Forelimb muscle (tissue), 1 donor: ENCODE measurements around the gene PTPRA. TPM values are rescaled to one million over a fixed set of nuclear protein-coding genes. Genes with fewer than 3 reads are reported as not detected.

Experiments used
- DNase-seq: peaks from one replicate; pipeline ENCODE4 v3.0.0-alpha.2; 2013; ENCODE audit warnings: low read depth
- polyA plus RNA-seq: library from polyadenylated mRNA; unstranded; fragments of 120-200 nt; gene quantifications from one replicate; pipeline ENCODE4 v1.2.1, GENCODE V29; 2013; ENCODE audit not compliant: insufficient read length

Gene PTPRA
- polyA plus RNA-seq, 1 donor: 38.4 TPM

DNA sequence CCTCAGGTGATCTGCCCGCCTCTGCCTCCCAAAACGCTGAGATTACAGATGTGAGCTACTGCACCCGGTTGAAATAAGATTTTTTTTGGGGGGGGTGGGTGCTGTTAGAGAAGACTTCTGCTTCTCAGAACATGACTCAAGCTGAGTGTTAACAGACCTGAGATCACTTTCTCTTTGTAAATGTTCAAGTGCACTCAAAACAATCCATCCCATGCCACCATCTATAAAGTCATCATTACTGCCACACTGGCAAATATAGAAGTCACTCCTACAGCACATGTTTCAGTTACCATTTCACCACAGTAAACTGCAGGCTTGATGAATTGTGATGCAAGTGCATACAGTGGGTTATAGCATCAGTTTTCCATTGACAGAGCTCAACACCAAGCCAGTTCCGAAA, 23.8 kb upstream of the PTPRA start:
- DNase-seq: no peak

DNA sequence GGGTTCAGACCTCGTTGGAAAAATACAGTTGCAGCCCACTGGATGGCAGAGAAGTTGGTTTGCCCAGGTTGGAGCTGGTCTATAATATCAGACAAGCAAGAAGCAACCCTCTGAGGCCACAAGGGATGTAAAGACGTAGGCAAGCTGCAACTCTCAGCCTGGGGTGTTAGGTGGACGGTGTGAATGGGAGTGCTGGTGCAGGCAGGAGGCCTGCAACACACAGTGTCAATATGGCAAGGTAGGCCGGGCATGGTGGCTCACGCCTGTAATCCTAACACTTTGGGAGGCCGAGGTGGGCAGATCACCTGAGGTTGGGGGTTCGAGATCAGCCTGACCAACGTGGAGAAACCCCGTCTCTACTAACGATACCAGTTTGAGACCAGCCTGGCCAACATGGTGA, 22.2 kb upstream of the PTPRA start:
- DNase-seq: no peak

DNA sequence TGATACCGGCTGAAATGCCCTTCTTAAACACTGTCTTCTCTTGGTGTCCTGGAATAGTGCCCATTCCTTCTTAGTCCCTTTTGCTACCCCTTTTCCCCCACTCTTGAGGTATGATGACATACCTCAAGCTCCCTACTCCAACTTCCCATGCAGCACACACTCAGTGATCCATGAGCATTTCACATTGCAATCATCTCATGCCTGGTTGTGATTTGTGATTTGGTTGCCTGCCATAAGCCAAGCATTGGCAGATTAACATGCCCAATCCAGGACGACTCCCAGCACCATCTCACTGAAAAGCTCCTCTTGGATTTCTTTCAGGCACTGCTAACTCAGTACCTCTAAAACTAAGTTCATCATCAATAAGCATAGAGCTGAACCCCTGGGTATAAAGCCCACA, 14.7 kb upstream of the PTPRA start:
- no peak for DNase-seq

DNA sequence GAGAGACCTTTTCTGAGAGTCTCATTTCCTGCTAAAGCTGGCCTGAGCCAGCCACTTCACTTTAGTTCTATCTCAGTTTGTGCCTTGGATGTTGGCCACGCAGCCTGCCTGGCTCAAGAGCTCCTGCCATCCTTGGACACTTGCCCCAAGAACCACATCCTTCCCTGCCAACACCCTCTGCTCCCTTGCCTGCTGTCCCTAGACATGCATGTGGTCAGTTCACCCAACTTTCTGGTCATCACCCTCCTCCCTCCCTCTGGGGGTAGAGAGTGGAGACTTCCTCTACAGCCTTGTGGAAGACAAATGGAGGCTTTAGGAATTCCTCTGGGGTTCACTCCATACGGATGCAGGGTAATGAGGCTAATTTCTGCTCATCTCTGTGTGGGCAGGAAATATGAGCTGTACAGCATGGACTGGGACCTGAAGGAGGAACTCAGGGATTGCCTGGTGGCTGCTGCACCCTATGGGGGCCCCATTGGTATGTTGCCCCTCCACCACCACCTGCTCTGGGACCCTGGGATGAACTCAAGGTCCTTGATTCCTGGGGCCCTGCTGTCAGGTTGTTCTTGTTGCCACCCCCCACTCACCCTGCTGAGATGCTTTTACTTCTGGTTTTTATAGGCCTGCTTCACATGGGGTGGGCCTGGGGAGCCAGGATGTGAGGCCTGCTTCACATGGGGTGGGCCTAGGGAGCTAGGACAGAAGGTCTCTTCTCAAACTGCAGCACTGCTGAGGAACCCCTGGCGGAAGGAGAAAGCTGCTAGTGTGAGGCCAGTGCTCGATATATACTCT, 13.8 kb upstream of the PTPRA start:
- no peak for DNase-seq

DNA sequence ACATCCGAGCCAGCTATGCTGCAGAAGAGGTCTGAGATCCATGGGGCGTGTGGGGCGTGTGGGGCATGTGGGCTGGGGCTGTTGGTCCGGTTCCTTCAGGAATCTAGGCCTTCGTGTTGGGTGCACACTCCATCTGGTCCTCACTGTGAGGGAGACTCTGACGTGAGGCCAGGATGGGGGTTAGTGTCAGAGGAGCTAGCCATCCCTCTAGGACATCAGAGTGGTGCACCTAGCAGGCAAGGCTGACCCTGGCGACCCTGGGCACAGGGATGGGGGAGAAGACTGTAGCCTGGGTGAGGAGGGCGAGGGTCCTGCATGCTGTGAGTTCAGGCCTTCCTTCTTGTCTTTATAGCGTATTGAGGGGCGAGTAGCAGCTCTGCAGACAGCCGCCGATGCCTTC, 8.7 kb upstream of the PTPRA start:
- no peak for DNase-seq

DNA sequence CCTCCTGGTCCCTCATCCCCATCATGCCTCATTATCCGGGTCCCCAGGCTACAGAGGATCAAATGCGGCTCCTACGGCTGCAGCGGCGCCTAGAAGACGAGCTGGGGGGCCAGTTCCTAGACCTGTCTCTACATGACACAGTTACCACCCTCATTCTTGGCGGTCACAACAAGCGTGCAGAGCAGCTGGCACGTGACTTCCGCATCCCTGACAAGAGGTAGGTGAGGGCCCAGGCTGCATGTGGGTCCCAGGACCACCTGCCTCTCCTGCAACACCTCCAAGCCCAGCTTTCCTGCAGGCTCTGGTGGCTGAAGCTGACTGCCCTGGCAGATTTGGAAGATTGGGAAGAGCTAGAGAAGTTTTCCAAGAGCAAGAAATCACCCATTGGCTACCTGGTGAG, 8.2 kb upstream of the PTPRA start:
- no peak for DNase-seq

DNA sequence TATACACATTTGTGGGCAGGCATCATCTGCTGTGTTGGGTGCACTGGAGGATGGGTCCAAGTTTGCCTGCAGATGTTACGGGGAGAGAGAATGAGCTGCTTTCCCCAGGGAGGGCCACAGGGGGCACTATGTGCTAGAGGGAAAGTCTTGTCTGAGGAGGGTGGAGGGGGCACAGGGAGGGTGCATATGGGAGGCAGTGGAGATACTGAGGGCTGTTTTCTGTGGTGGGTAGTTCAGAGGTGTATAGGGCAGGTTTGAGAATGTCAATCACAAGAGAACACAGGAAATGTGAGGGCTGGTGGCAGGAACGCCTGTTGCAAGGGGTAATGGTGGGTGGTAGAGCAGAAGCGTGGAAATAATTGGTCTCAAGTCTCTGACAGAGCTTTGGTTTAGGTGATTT, 7.7 kb upstream of the PTPRA start:
- no peak for DNase-seq

DNA sequence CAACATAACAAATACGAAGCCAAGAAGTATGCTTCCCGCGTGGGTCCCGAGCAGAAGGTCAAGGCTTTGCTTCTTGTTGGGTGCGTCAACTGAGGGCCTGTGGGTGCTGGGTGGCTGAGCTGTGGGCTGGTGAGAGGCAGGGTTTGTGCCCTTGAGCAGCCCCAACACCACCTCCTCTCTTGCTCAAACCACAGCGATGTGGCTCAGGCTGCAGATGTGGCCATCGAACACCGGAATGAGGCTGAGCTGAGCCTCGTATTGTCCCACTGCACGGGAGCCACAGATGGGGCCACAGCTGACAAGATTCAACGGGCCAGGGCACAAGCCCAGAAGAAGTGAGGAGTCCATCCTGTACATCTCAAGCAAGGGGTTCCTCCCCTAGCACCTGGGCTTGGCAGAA, 7.0 kb upstream of the PTPRA start:
- no peak for DNase-seq

DNA sequence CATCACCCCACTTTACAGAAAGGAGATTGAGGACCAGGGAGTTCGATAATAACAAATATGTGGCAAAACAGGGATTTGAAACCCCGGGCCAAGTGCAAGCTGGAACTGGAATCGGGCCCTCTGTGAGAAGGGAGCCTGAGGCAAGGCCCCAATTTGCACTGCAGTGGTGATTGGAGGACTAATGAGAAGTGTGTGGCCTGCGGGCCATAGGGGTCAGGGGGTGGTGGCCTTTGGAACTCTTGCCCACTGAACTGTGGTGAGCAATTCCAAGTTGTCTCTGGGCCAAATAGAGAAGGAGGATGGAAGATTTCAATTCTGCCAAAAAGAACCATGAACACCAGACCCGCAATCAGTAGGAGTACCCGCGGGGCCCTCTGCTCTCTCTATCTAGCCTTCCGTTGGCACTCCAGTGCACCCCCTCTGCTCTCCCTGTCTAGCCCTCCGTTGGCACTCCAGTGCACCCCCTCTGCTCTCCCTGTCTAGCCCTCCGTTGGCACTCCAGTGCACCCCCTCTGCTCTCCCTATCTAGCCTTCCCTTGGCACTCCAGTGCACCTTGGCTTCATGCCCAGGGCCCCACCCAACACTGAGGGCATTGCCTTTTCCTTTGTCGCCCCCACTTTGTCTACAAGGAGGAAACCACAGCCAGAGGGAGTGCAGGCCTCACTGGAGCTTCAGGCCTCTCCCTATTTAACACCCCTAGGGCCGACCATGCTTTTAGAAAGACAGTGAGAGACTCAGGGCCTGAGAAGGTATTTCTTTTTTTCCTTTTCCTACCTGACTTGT, 6.0 kb upstream of the PTPRA start:
- DNase-seq: no peak

DNA sequence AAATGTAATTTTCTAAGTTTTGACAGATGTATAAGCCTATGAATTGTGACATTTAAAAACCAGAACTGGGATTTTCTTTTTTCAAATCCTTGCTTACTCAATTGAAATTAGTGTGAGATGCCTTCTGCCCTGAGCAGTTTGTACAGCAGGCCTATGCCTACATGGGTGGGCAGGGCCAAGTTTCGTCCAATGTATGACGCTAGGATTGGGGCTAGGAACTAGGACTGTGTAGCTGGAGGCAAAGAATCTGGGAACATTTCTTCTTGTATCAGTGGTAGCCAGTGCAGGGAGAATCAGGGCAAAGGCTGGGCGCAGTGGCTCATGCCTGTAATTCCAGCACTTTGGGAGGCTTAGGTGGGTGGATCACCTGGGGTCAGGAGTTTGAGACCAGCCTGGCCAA, 3.9 kb upstream of the PTPRA start:
- DNase-seq: no peak

DNA sequence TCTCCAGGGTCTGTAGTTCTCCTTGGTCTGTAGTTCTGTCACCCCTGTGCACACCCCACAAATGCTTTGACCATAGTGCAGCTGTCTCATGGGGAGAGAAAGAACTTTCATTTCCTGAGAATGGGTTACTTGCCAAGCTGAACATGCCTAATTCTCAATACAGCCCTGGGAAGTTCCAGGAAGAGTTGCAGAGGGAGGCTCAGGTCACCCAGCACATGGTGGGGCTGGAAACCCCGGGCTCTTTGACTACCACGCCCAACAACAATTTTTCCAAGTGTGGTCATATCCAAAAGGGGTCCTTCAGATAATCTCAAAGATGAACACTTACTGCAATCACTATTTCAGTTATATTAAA, 2.2 kb upstream of the PTPRA start:
- DNase-seq: no peak

DNA sequence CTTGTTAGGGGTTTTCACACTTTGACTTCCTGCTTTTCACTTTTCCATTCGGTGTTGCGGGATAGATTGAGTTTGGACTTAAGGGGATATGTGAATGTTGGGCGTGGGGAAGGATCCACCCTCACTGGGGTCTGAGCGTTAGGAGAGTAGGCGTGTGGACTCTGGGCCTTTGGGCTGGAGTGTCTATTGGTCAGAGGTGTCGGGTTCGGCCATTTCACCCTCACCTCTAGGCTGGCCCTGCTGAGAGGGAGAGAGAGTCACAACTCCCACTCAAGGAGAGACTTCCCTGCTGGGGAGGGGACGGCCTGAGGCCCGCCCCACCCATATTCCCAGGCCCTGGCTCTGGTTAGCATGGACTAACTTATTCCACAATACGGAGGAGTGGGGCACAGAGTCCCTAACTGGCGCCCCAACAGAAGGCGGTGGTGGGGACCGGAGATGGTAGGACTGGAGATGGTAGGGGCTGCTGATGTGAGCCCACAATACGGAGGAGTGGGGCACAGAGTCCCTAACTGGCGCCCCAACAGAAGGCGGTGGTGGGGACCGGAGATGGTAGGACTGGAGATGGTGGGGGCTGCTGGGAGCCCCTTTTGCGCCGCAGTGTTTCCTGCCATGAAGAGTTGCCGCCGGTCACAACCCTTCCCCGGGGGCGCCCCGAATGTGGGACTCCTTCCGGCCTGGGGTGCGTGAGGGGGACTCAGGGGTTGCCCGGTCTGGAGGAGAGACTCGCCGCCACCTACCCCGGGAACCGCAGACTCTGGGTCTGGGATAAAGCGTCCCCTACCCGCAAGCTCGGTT, 1.4 kb upstream of the PTPRA start:
- DNase-seq: no peak

DNA sequence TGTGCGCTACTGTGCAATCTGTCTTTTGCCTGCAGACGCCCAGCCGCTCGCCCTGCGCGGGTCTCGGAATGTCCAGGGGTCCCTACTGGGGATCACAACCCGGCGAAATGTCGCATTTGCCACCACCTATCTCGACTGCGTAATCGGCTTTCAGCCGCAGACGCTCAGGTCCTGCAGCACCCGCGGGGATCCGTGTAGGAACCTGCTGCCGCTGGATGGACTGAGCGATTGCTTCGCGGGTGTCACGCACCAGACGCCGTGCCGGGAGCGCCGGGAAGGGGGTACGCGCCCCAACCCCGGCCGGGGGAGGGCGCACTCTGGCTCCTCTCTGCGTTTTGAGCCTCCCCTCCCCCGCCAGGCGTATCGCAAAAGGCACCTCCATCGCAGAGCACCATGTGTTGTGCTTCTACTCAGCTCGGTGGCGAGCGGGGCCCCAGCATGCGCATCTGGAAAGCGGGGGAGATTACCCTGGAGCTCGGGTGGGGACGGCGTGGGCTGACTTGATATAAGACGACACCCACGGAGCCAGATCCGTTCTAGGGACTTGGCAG, 747 bp upstream of the PTPRA start:
- DNase-seq: no peak

DNA sequence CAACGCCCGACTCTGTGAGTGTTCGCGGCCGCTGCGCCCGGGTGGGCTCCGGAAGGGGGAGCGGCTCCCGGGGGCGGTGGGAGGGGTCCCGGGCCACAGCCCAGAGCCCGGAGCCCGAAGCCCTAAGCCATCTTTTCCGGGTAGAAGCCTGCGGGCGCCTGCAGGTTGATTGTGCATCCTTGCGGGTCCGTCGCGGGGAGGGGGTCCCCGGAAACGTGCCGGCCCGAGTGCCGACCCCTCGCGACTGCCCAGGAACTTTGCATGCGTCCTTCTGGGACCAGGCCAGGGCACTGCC, 413 bp downstream of the PTPRA start:
- DNase-seq: no peak

DNA sequence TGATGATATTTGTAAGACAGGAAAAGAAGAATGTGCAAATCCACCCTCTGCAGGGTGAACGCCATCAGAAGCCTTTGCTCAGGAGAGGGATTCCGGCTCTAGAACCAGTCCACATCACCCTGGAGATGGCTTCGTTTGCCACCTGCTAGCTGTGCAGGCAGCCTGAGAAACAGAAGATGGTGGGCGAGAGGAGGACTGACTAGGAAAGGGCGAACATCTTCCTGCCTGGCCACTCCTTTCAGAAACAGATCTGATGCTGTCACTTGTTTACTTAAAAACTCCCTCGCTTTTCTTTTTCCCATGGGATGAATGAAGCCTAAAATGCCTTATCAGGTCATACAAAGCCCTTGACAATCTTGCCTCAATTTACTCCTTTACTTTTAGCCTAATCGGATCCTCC, 1.2 kb downstream of the PTPRA start:
- DNase-seq: no peak

DNA sequence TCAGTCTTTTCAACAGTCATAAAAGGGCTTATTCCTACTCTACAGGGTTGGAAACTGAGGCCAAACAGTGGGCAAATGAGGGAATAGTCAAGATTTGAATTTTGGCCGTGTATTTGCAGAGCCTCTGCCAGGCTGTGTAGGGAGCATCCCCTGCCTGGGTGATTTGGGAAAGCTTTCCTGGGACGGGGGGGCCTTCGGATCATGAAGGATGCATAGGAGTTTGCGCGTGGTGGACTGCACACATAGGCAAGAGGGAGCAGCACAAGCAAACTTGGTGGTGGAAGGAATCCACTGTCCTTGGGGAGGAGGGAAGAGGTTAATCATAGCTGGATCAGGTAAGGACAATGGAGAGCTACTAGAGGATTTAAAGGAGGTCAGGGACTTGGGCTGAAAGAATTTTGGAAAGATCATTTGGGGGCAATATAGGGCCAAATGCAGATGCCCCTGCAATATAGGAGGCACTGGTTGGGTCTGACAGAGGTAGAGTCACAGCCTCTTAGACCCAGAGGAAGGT, 2.5 kb downstream of the PTPRA start:
- DNase-seq: no peak

DNA sequence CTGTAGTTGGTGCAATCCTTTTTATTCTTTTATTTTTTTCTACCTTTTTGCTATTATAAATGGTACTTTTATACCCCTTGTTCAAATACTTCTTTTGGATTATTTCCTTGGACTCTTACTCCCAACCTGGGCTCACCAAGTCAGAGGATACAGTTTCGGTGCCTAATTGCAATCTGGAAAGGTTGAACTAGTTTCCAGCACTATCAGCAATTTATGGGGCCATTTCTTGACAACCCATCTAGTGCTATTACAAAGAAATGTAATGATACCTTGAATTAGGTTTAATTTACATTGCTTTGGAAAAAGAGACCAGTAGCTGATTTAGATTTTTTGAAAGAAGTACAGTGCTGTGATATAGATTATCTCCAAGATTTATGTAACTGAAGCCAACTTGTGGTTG, 5.2 kb downstream of the PTPRA start:
- DNase-seq: no peak

DNA sequence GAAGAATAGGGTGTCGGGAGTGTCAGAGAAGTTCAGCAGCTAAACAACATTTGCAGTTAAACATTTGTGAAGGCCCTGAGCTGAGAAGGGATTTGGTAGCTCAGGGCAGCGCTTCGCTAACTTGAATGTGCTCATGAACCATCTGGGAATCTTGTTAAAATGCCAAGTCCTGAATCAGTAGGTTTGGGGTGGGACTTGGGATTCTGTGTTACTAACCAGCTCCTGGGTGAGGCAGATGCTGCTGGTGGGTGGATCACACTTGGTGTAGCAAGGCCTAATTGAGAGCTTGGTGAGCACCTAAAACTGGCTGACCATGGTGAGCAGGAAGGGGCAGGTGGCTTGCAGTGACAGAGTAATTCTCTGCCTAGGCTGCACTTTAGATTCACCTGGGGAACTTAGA, 5.9 kb downstream of the PTPRA start:
- no peak for DNase-seq

DNA sequence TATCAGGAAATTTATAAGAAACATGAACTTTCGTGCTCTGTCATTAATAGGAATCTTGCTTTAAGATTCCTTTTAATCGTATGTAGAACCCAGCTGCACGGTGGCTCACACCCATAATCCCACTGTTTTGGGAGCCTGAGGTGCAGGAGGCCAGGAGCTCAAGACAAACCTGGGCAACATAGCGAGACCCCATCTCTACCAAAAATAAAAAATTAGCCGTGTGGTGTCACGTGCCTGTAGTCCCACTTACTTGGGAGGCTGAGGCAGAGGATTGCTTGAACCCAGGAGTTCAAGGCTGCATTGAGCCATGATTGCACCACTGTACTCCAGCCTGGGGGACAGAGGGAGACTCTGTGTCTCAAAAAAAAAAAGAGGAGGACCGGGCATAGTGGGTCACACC, 7.4 kb downstream of the PTPRA start:
- no peak for DNase-seq

DNA sequence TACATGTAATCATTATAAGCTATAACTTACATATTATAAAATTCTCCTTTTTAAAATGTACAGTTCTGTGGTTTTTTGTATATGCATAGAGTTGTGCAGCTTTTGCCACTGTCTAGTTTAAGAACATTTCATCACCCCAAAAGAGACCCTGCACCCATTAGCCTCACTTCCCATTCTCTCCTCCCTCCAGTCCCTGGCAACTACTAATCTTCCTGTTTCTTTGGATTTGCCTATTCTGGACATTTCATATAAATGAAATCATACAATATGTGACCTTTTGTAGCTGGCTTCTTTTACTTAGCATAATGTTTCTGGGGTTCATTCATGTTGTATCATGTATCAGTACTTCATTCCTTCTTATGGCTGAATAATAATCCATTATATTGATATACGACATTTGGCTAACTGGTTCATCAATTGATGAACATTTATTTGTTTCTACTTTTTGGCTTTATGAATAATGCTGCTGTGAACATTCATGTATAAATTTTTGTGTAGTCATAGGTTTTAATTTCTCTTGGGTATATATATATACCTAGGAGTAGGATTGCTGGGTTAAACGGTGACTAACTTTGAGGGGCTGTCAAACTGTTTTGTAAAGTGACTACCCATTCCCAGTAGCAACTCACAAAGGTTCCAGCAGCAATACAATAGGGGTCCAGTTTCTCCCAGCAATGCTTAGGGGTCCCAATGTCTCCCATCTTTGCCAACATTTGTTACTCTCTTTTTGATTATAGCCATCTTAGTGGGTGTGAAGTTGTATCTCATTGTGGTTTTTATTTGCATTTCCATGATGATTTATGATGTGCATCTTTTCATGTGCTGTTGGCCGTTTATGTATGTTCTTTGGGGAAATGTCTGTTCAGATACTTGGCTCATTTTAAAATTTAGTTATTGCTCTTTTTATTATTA, 10.7 kb downstream of the PTPRA start:
- DNase-seq: no peak

DNA sequence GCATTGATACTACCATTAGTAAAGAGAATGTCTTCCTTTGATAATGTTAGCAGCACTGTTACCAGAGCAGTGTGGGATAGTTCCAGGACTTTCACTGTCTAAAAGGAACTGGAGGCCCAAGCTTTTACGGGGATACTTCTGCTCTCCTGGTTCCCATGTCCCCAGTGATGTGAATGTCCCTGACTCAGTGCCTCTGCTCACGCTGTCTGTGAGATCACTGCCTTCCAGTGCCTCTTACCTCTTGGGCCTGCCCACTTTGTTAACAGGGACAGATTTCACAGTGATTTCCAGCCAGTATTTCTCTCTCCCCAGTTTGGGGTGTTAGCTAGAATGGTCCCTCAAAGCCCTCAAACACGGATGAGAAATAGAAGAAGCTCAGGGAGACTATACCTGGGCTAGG, 14.4 kb downstream of the PTPRA start:
- DNase-seq: no peak
